NT2/D1 (cell line): Measurements from ENCODE around the gene PTPRT.

Experiments used
- YY1 ChIP-seq: IDR thresholded peaks from 2 replicates; pipeline ENCODE4 v1.6.1; 2011; ENCODE audit not compliant: insufficient read length, insufficient read depth
- ZNF274 ChIP-seq: IDR thresholded peaks from 2 replicates; pipeline ENCODE4 v1.6.1; 2011; ENCODE audit warnings: mild to moderate bottlenecking, low read depth, low read length

DNA sequence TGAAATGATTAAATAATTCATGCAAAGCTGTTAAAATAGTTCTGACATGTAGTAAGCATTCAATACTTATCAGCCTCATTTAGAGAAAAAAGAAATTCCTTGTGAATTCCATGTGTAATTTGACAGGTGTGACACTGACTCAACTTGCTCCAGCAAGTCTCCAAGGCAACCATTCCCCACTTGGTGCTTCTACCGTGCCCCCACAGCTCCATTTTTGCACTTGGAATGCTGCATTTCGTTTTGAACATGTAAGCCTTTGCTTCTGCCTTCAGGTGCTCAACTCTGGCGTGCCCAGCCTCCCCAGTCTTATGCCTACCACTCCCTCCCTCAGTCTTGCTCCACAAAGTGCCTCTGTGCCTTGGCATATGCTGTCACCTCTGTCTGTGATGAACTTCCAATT is 810.9 kb downstream of the PTPRT start:
- no peak for TF ChIP-seq ZNF274
- no peak for TF ChIP-seq YY1
